ENCODE results near the gene TFDP3.

TFDP3 gene

DNA sequence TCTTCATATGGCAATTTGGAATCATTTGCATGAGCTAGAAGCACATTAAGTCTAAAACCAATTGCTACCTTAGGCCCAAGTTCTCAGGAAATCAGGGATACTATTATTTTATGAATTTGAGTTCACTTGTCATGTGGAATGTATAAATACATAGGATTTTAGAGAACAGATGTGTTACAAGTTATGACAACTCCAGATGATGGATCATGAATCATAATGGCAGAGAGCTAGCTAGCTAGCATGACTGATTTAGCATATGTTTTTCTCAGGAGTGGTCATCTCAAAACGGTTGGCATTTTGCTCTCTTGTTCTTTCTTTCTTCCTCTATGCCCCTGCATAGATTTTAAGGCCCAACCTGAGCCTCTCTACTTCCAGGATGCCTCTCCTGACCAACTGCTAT lies 14.2 kb upstream of the TFDP3 start:
- no peak overlapping the region for H3K56ac ChIP-seq (ENCODE audit: low read length)
- no peak overlapping the region for H4K8ac ChIP-seq (ENCODE audit: low read depth, low read length)
- no peak overlapping the region for H2AK5ac ChIP-seq (ENCODE audit: low read length)
- H4K5ac ChIP-seq (ENCODE audit: low read length) = no peak overlapping the region
- no peak overlapping the region for H3K4ac ChIP-seq (ENCODE audit: low read depth, low read length)
- H3K23ac ChIP-seq (ENCODE audit: low read length) = no peak overlapping the region
- no peak overlapping the region for H3K4me3 ChIP-seq (ENCODE audit: low read length)
- no peaks in the 10 kb centered on the region for H3K79me1 ChIP-seq (ENCODE audit: low read length)
- no peak overlapping the region for H2BK120ac ChIP-seq (ENCODE audit: low read depth, low read length)
- H2BK5ac ChIP-seq (ENCODE audit: low read length) = no peak overlapping the region
- no peaks in the 10 kb centered on the region for H3K36me3 ChIP-seq (ENCODE audit: control insufficient read depth, insufficient read depth, low read length)
- no peak overlapping the region for H3K27ac ChIP-seq (ENCODE audit: low read depth, low read length)
- no peak overlapping the region for H3K18ac ChIP-seq (ENCODE audit: low read length)
- H3K79me2 ChIP-seq (ENCODE audit: control insufficient read depth, insufficient read depth, low read length) = no peaks in the 10 kb centered on the region
- no CpG with 5 or more reads among the region's 1 CpG for WGBS (ENCODE audit: extremely low coverage, insufficient coverage, low lambda C conversion rate)
- no peaks in the 10 kb centered on the region for H3K4me1 ChIP-seq (ENCODE audit: control insufficient read depth, low read depth, low read length)
- DNase-seq = no peak
- no peak overlapping the region for H3K4me2 ChIP-seq (ENCODE audit: low read length)
- H3K27me3 ChIP-seq (ENCODE audit: insufficient read depth, low read length, poor library complexity) = no peaks in the 10 kb centered on the region
- no peak overlapping the region for H3K9ac ChIP-seq (ENCODE audit: low read length)
- H2BK15ac ChIP-seq (replicated peaks; ENCODE audit: low read depth) = no peak overlapping the region

GRCh38 chrX:133229361-133229760 lies 11.2 kb upstream of the TFDP3 start:
- H3K79me1 ChIP-seq (ENCODE audit: low read length) = no peaks in the 10 kb centered on the region
- WGBS (ENCODE audit: extremely low coverage, insufficient coverage, low lambda C conversion rate) = no CpG with 5 or more reads among the region's 4 CpGs
- no peak overlapping the region for H3K18ac ChIP-seq (ENCODE audit: low read length)
- no peak overlapping the region for H2AK5ac ChIP-seq (ENCODE audit: low read length)
- H3K4me3 ChIP-seq (ENCODE audit: low read length) = no peak overlapping the region
- no peak overlapping the region for H3K27ac ChIP-seq (ENCODE audit: low read depth, low read length)
- no peak overlapping the region for H4K5ac ChIP-seq (ENCODE audit: low read length)
- no peak overlapping the region for H3K56ac ChIP-seq (ENCODE audit: low read length)
- no peak overlapping the region for H2BK120ac ChIP-seq (ENCODE audit: low read depth, low read length)
- H3K27me3 ChIP-seq (ENCODE audit: insufficient read depth, low read length, poor library complexity) = no peaks in the 10 kb centered on the region
- no peaks in the 10 kb centered on the region for H3K79me2 ChIP-seq (ENCODE audit: control insufficient read depth, insufficient read depth, low read length)
- no peak overlapping the region for H3K4me2 ChIP-seq (ENCODE audit: low read length)
- H3K36me3 ChIP-seq (ENCODE audit: control insufficient read depth, insufficient read depth, low read length) = no peaks in the 10 kb centered on the region
- no peak overlapping the region for H2BK5ac ChIP-seq (ENCODE audit: low read length)
- H2BK15ac ChIP-seq (replicated peaks; ENCODE audit: low read depth) = no peak overlapping the region
- no peak overlapping the region for H3K4ac ChIP-seq (ENCODE audit: low read depth, low read length)
- no peak overlapping the region for H3K23ac ChIP-seq (ENCODE audit: low read length)
- no peak overlapping the region for H4K8ac ChIP-seq (ENCODE audit: low read depth, low read length)
- H3K9ac ChIP-seq (ENCODE audit: low read length) = no peak overlapping the region
- DNase-seq = no peak
- no peaks in the 10 kb centered on the region for H3K4me1 ChIP-seq (ENCODE audit: control insufficient read depth, low read depth, low read length)

GRCh38 chrX:133215747-133216146 lies 2.4 kb downstream of the TFDP3 start:
- Histone ChIP-seq H2AK5ac (ENCODE audit: low read length) (no peak overlapping the region), H2BK120ac (ENCODE audit: low read depth, low read length) (no peak overlapping the region), H3K9ac (ENCODE audit: low read length) (no peak overlapping the region), H3K27ac (ENCODE audit: low read depth, low read length) (no peak overlapping the region), H2BK5ac (ENCODE audit: low read length) (no peak overlapping the region), H3K23ac (ENCODE audit: low read length) (no peak overlapping the region), H3K4me3 (ENCODE audit: low read length) (no peak overlapping the region), H3K4me2 (ENCODE audit: low read length) (no peak overlapping the region), H3K79me2 (ENCODE audit: control insufficient read depth, insufficient read depth, low read length) (no peaks in the 10 kb centered on the region), H3K18ac (ENCODE audit: low read length) (no peak overlapping the region), H3K79me1 (ENCODE audit: low read length) (no peaks in the 10 kb centered on the region), H4K8ac (ENCODE audit: low read depth, low read length) (no peak overlapping the region), H3K4me1 (ENCODE audit: control insufficient read depth, low read depth, low read length) (no peaks in the 10 kb centered on the region), H3K56ac (ENCODE audit: low read length) (no peak overlapping the region), H3K27me3 (ENCODE audit: insufficient read depth, low read length, poor library complexity) (no peaks in the 10 kb centered on the region), H2BK15ac (replicated peaks; ENCODE audit: low read depth) (no peak overlapping the region), H3K36me3 (ENCODE audit: control insufficient read depth, insufficient read depth, low read length) (no peaks in the 10 kb centered on the region), H3K4ac (ENCODE audit: low read depth, low read length) (no peak overlapping the region), H4K5ac (ENCODE audit: low read length) (no peak overlapping the region)
- WGBS (ENCODE audit: extremely low coverage, insufficient coverage, low lambda C conversion rate) = no CpG with 5 or more reads among the region's 1 CpG
- peak; percentile 37 for DNase-seq

DNA sequence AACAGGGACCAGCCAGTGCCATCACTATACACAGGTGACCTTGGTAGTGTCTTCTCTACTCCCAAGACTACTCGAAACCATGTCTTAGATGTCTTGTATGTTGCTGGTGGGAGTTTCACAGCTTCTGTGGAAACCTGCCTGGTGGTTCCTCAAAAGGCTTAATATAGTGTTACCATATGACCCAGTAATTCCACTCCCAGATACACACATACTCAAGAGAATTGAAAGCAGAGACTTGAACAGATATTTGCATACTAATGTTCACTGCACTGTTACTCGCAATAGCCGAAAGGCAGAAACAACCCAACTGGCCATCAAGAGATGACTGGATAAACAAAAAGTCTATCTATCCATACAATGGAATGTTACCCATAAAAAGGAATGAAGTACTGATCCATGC lies 3.1 kb downstream of the TFDP3 start:
- no peaks in the 10 kb centered on the region for H3K36me3 ChIP-seq (ENCODE audit: control insufficient read depth, insufficient read depth, low read length)
- no peak overlapping the region for H2BK5ac ChIP-seq (ENCODE audit: low read length)
- no peak overlapping the region for H3K4ac ChIP-seq (ENCODE audit: low read depth, low read length)
- no peak for DNase-seq
- no peak overlapping the region for H3K56ac ChIP-seq (ENCODE audit: low read length)
- no peaks in the 10 kb centered on the region for H3K79me1 ChIP-seq (ENCODE audit: low read length)
- H3K23ac ChIP-seq (ENCODE audit: low read length) = no peak overlapping the region
- H3K4me2 ChIP-seq (ENCODE audit: low read length) = no peak overlapping the region
- no peaks in the 10 kb centered on the region for H3K4me1 ChIP-seq (ENCODE audit: control insufficient read depth, low read depth, low read length)
- no peaks in the 10 kb centered on the region for H3K79me2 ChIP-seq (ENCODE audit: control insufficient read depth, insufficient read depth, low read length)
- no peak overlapping the region for H3K9ac ChIP-seq (ENCODE audit: low read length)
- no peak overlapping the region for H3K4me3 ChIP-seq (ENCODE audit: low read length)
- H4K5ac ChIP-seq (ENCODE audit: low read length) = no peak overlapping the region
- no peak overlapping the region for H3K27ac ChIP-seq (ENCODE audit: low read depth, low read length)
- H3K27me3 ChIP-seq (ENCODE audit: insufficient read depth, low read length, poor library complexity) = no peaks in the 10 kb centered on the region
- H2BK15ac ChIP-seq (replicated peaks; ENCODE audit: low read depth) = no peak overlapping the region
- no CpG with 5 or more reads among the region's 3 CpGs for WGBS (ENCODE audit: extremely low coverage, insufficient coverage, low lambda C conversion rate)
- H4K8ac ChIP-seq (ENCODE audit: low read depth, low read length) = no peak overlapping the region
- H2BK120ac ChIP-seq (ENCODE audit: low read depth, low read length) = no peak overlapping the region
- no peak overlapping the region for H2AK5ac ChIP-seq (ENCODE audit: low read length)
- H3K18ac ChIP-seq (ENCODE audit: low read length) = no peak overlapping the region

GRCh38 chrX:133214301-133214700 lies 3.9 kb downstream of the TFDP3 start:
- Histone ChIP-seq H3K4me2 (ENCODE audit: low read length) (no peak overlapping the region), H3K27ac (ENCODE audit: low read depth, low read length) (no peak overlapping the region), H3K4me3 (ENCODE audit: low read length) (no peak overlapping the region), H3K79me2 (ENCODE audit: control insufficient read depth, insufficient read depth, low read length) (no peaks in the 10 kb centered on the region), H3K23ac (ENCODE audit: low read length) (no peak overlapping the region), H3K9ac (ENCODE audit: low read length) (no peak overlapping the region), H4K5ac (ENCODE audit: low read length) (no peak overlapping the region), H2AK5ac (ENCODE audit: low read length) (no peak overlapping the region), H3K56ac (ENCODE audit: low read length) (no peak overlapping the region), H3K79me1 (ENCODE audit: low read length) (no peaks in the 10 kb centered on the region), H3K18ac (ENCODE audit: low read length) (no peak overlapping the region), H2BK5ac (ENCODE audit: low read length) (no peak overlapping the region), H3K4ac (ENCODE audit: low read depth, low read length) (no peak overlapping the region), H3K4me1 (ENCODE audit: control insufficient read depth, low read depth, low read length) (no peaks in the 10 kb centered on the region), H2BK120ac (ENCODE audit: low read depth, low read length) (no peak overlapping the region), H2BK15ac (replicated peaks; ENCODE audit: low read depth) (no peak overlapping the region), H3K27me3 (ENCODE audit: insufficient read depth, low read length, poor library complexity) (no peaks in the 10 kb centered on the region), H3K36me3 (ENCODE audit: control insufficient read depth, insufficient read depth, low read length) (no peaks in the 10 kb centered on the region), H4K8ac (ENCODE audit: low read depth, low read length) (no peak overlapping the region)
- no CpG with 5 or more reads among the region's 3 CpGs for WGBS (ENCODE audit: extremely low coverage, insufficient coverage, low lambda C conversion rate)
- no peak for DNase-seq

DNA sequence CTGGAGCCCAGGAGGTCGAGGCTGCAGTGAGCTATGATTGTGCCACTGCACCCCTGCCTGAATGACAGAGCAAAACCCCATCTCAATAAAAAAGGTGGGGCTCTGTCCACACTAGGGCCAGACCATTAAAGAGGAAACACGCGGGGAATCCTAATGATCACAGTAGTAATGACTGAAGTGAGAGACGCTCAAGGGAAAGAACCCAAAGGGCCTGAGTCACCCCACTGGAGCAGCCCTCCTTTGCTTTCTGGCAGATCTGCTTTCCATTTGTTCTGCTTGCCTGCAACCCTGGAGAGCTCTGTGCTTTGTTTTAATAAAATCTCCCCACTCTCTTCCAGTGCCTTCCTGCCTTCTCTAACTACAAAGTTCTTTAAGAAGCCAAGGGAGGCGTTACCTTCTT lies 5.0 kb downstream of the TFDP3 start:
- no peaks in the 10 kb centered on the region for H3K36me3 ChIP-seq (ENCODE audit: control insufficient read depth, insufficient read depth, low read length)
- H2AK5ac ChIP-seq (ENCODE audit: low read length) = no peak overlapping the region
- no peak overlapping the region for H3K23ac ChIP-seq (ENCODE audit: low read length)
- no peak overlapping the region for H3K18ac ChIP-seq (ENCODE audit: low read length)
- no peak overlapping the region for H3K9ac ChIP-seq (ENCODE audit: low read length)
- no CpG with 5 or more reads among the region's 5 CpGs for whole genome bisulfite sequencing (ENCODE audit: extremely low coverage, insufficient coverage, low lambda C conversion rate)
- H3K27me3 ChIP-seq (ENCODE audit: insufficient read depth, low read length, poor library complexity) = no peaks in the 10 kb centered on the region
- no peak overlapping the region for H3K27ac ChIP-seq (ENCODE audit: low read depth, low read length)
- H4K5ac ChIP-seq (ENCODE audit: low read length) = no peak overlapping the region
- H2BK15ac ChIP-seq (replicated peaks; ENCODE audit: low read depth) = no peak overlapping the region
- H3K79me1 ChIP-seq (ENCODE audit: low read length) = no peaks in the 10 kb centered on the region
- no peak overlapping the region for H2BK120ac ChIP-seq (ENCODE audit: low read depth, low read length)
- H3K4me1 ChIP-seq (ENCODE audit: control insufficient read depth, low read depth, low read length) = no peaks in the 10 kb centered on the region
- no peak overlapping the region for H2BK5ac ChIP-seq (ENCODE audit: low read length)
- no peak overlapping the region for H3K4ac ChIP-seq (ENCODE audit: low read depth, low read length)
- H3K79me2 ChIP-seq (ENCODE audit: control insufficient read depth, insufficient read depth, low read length) = no peaks in the 10 kb centered on the region
- DNase-seq = peak; percentile 2
- H3K4me2 ChIP-seq (ENCODE audit: low read length) = no peak overlapping the region
- no peak overlapping the region for H4K8ac ChIP-seq (ENCODE audit: low read depth, low read length)
- no peak overlapping the region for H3K4me3 ChIP-seq (ENCODE audit: low read length)
- H3K56ac ChIP-seq (ENCODE audit: low read length) = no peak overlapping the region

All from mesendoderm (in vitro differentiated cells).